ENCODE results near the gene RAD51B.

GRCh38 chr14:68672609-68673285, 853.2 kb downstream of the RAD51B start:
- no peak for TF ChIP-seq ZNF274 (IDR thresholded peaks at IDR 0.05; ENCODE audit: low read depth, low read length)
- no peak for TF ChIP-seq YY1 (IDR thresholded peaks at IDR 0.05; ENCODE audit: insufficient read depth, insufficient read length)
